ENCODE data around the gene CHCHD4. TPM values are rescaled to one million over a fixed set of nuclear protein-coding genes. Genes with fewer than 3 reads are reported as not detected.

CHCHD4 gene
- total and polyA plus RNA-seq, 2 experiments from 2014 or later, result 31.1 to 39.2 TPM

- H3K27me3 ChIP-seq (ENCODE audit: insufficient read depth), result no peaks in the 10 kb centered on the region
Measured at GRCh38 chr3:14135581-14135980, 10.9 kb upstream of the CHCHD4 start.

More at GRCh38 chr3:14135581-14135980, 10.9 kb upstream of the CHCHD4 start:
- H3K27me3 Mint-ChIP-seq (ENCODE audit: insufficient read depth, low read depth, poor library complexity), result peaks cover 9% of the 10 kb centered on the region
- no peak overlapping the region for H3K27ac Mint-ChIP-seq
- DNase-seq (ENCODE audit: low spot score) (no peak), ATAC-seq (no peak)
- Histone ChIP-seq H3K79me2 (replicated peaks; ENCODE audit: insufficient read depth) (no peaks in the 10 kb centered on the region), H3K36me3 (ENCODE audit: insufficient read depth) (peaks cover 4% of the 10 kb centered on the region; the same call in 1 of the 2 replicates), H2AFZ (no peak overlapping the region), H3K4me2 (no peak overlapping the region), H3K27ac (ENCODE audit: low read depth) (no peak overlapping the region), H4K20me1 (replicated peaks; ENCODE audit: insufficient read depth) (no peaks in the 10 kb centered on the region), H3K4me1 (ENCODE audit: insufficient read depth) (no peaks in the 10 kb centered on the region), H3K4me3 (no peak overlapping the region), H3F3A (replicated peaks; ENCODE audit: low read depth) (no peaks in the 10 kb centered on the region), H3K9me2 (ENCODE audit: insufficient read depth) (no peaks in the 10 kb centered on the region)
- peaks cover 69% of the 10 kb centered on the region for H3K36me3 Mint-ChIP-seq (ENCODE audit: low read depth)
- TF ChIP-seq EZH2phosphoT487 (IDR thresholded peaks at IDR 0.05; ENCODE audit: unreplicated experiment) (no peak), ZNF462 (CRISPR knock-in tag; IDR thresholded peaks at IDR 0.05) (no peak), POLR2AphosphoS5 (IDR thresholded peaks at IDR 0.05; ENCODE audit: low read depth) (no peak), ZNF114 (CRISPR knock-in tag; IDR thresholded peaks at IDR 0.05) (no peak), CTCF (conservative IDR thresholded peaks at IDR 0.05; ENCODE audit: low read depth in 2 of 2) (no peak), ETS1 (IDR thresholded peaks at IDR 0.05) (no peak)
- no peak overlapping the region for H3K4me3 Mint-ChIP-seq
- no peaks in the 10 kb centered on the region; the same call in 2 of the 3 replicates for H3K4me1 Mint-ChIP-seq
- H3K9me3 Mint-ChIP-seq, result no peaks in the 10 kb centered on the region

All from GM23338 (cell line).